Measurements from ENCODE around the gene VSIG8. TPM values are rescaled to one million over a fixed set of nuclear protein-coding genes. Genes with fewer than 3 reads are reported as not detected.

Gene VSIG8
- total and polyA plus RNA-seq, 8 donors = 0.16 to 0.27 TPM; not detected in 6

- Histone ChIP-seq H3K4me3 (no peak overlapping the region), H3K27me3 (no peaks in the 10 kb centered on the region), H3K36me3 (no peaks in the 10 kb centered on the region), H3K27ac (no peak overlapping the region), H3K9me3 (no peaks in the 10 kb centered on the region), H3K4me1 (peaks cover 0 to 3% (median 0%) of the 10 kb centered on the region in 3 donors)
- no peak for ATAC-seq
- no peak for DNase-seq
- 80 to 82% methylated on average over 3 of the region's 3 CpGs for WGBS, 2 donors
- no peak for FAIRE-seq
- TF ChIP-seq CTCF (IDR thresholded peaks at IDR 0.05) = no peak
- intact Hi-C loops (cut with DNase I) = no loop called here
These were observed 16.7 kb upstream of the VSIG8 start for GRCh38 chr1:159879136-159879535.

GRCh38 chr1:159877695-159878444, 15.4 kb upstream of the VSIG8 start:
- TF ChIP-seq CTCF (IDR thresholded peaks at IDR 0.05) = no peak
- WGBS, 2 donors = 89 to 90% methylated on average over 6 of the region's 6 CpGs
- Histone ChIP-seq H3K36me3 (no peaks in the 10 kb centered on the region), H3K4me3 (no peak overlapping the region), H3K4me1 (peaks cover 0 to 3% (median 0%) of the 10 kb centered on the region in 3 donors), H3K9me3 (no peaks in the 10 kb centered on the region), H3K27me3 (no peaks in the 10 kb centered on the region), H3K27ac (no peak overlapping the region)
- FAIRE-seq = no peak
- ATAC-seq = peak in 2 of 4 donors; percentile 67 to 74
- intact Hi-C loops (cut with DNase I) = no loop called here
- peak in 1 of 6 donors; percentile 38 for DNase-seq

GRCh38 chr1:159873530-159874143, 11.2 kb upstream of the VSIG8 start:
- no peak for FAIRE-seq
- TF ChIP-seq CTCF (IDR thresholded peaks at IDR 0.05) = no peak
- H3K27ac ChIP-seq = no peak overlapping the region
- H3K4me1 ChIP-seq = peaks cover 0 to 3% (median 0%) of the 10 kb centered on the region in 3 donors
- 85 to 92% methylated on average over 4 of the region's 4 CpGs for WGBS, 2 donors
- DNase-seq = no peak
- no peaks in the 10 kb centered on the region for H3K27me3 ChIP-seq
- no peaks in the 10 kb centered on the region for H3K36me3 ChIP-seq
- no peaks in the 10 kb centered on the region for H3K9me3 ChIP-seq
- ATAC-seq = no peak
- H3K4me3 ChIP-seq = no peak overlapping the region
- intact Hi-C loops (cut with DNase I) = no loop called here

- intact Hi-C loops (cut with DNase I) = no loop called here
- 79 to 82% methylated on average over 15 of the region's 15 CpGs for WGBS, 2 donors
- DNase-seq = no peak
These were observed 10.4 kb upstream of the VSIG8 start for GRCh38 chr1:159872891-159873290.

More at GRCh38 chr1:159872891-159873290, 10.4 kb upstream of the VSIG8 start:
- no peak for FAIRE-seq
- no peaks in the 10 kb centered on the region for H3K9me3 ChIP-seq
- H3K4me3 ChIP-seq = no peak overlapping the region
- H3K27ac ChIP-seq = no peak overlapping the region
- H3K36me3 ChIP-seq = no peaks in the 10 kb centered on the region
- peaks cover 4 to 9% (median 4%) of the 10 kb centered on the region in 3 donors for H3K4me1 ChIP-seq
- TF ChIP-seq CTCF (IDR thresholded peaks at IDR 0.05) = no peak
- no peaks in the 10 kb centered on the region for H3K27me3 ChIP-seq
- no peak for ATAC-seq

All from pancreas (tissue), 10 donors.